CD4-positive, alpha-beta T cell treated with Interferon alpha-2 for 1 hour (primary cell): ENCODE data around the gene NUDT7.
A peak's percentile ranks its signal among the peaks of the same experiment; 100 is the strongest.

Source experiments
- DNase-seq, 2 donors: peaks; one replicate each; pipeline ENCODE4 v3.0.0-alpha.2; 2020 to 2022

NUDT7 gene

GRCh38 chr16:77722309-77723107 lies at the start of gene NUDT7:
TSS of gene NUDT7 (plus strand) at chr16:77722514. CDS start at chr16:77722583, 69 bp downstream.
- peak; percentile 95 to 96 for DNase-seq

- no peak for DNase-seq
Observed at GRCh38 chr16:77674888-77675287, 47.4 kb upstream of the NUDT7 start.

GRCh38 chr16:77675464-77676324 lies 46.6 kb upstream of the NUDT7 start:
- peak; percentile 55 to 68 for DNase-seq

- no peak for DNase-seq
Observed at GRCh38 chr16:77677129-77677528, 45.2 kb upstream of the NUDT7 start.

- no peak for DNase-seq
Observed at GRCh38 chr16:77679391-77679790, 42.9 kb upstream of the NUDT7 start.

GRCh38 chr16:77679901-77680300 lies 42.4 kb upstream of the NUDT7 start:
- peak; percentile 8 to 9 for DNase-seq

GRCh38 chr16:77680496-77680895 lies 41.8 kb upstream of the NUDT7 start:
- no peak for DNase-seq

GRCh38 chr16:77682586-77682985 lies 39.7 kb upstream of the NUDT7 start:
- DNase-seq = no peak

GRCh38 chr16:77683397-77684180 lies 38.7 kb upstream of the NUDT7 start:
- no peak for DNase-seq

GRCh38 chr16:77684181-77684526 lies 38.2 kb upstream of the NUDT7 start:
- no peak for DNase-seq

- no peak for DNase-seq
Observed at GRCh38 chr16:77686385-77686784, 35.9 kb upstream of the NUDT7 start.

- no peak for DNase-seq
Observed at GRCh38 chr16:77689971-77690370, 32.3 kb upstream of the NUDT7 start.

- no peak for DNase-seq
Observed at GRCh38 chr16:77690416-77690815, 31.9 kb upstream of the NUDT7 start.

- no peak for DNase-seq
Observed at GRCh38 chr16:77692612-77693011, 29.7 kb upstream of the NUDT7 start.

GRCh38 chr16:77696149-77696548 lies 26.2 kb upstream of the NUDT7 start:
- no peak for DNase-seq

- DNase-seq = no peak
Observed at GRCh38 chr16:77700846-77701245, 21.5 kb upstream of the NUDT7 start.

GRCh38 chr16:77705351-77705750 lies 17.0 kb upstream of the NUDT7 start:
- DNase-seq = no peak

- DNase-seq = no peak
Observed at GRCh38 chr16:77711179-77711578, 11.1 kb upstream of the NUDT7 start.

GRCh38 chr16:77711775-77712174 lies 10.5 kb upstream of the NUDT7 start:
- DNase-seq = no peak

GRCh38 chr16:77715145-77715544 lies 7.2 kb upstream of the NUDT7 start:
- DNase-seq = no peak

- no peak for DNase-seq
Observed at GRCh38 chr16:77721752-77722308, 484 bp upstream of the NUDT7 start.

- peak in 1 of 2 donors; percentile 20 for DNase-seq
Observed at GRCh38 chr16:77723108-77723514, 797 bp downstream of the NUDT7 start.

GRCh38 chr16:77724174-77724573 lies 1.9 kb downstream of the NUDT7 start:
- no peak for DNase-seq
